HepG2 (cell line): ENCODE measurements around the gene KCNH6. TPM values are rescaled to one million over a fixed set of nuclear protein-coding genes. Genes with fewer than 3 reads are reported as not detected.

Experiments
- AHR ChIP-seq: IDR thresholded peaks from 2 replicates; pipeline ENCODE4 v1.6.1; 2018; ENCODE audit warnings: missing genetic modification reagents, missing compliant biosample characterization
- ATF7 ChIP-seq, 2 experiments: fragments of 450-650 bp in 1 of 2; sonication (generic) in 1 of 2; formaldehyde crosslinking in 1 of 2; IDR thresholded peaks; 2 replicates each; pipeline versions ENCODE4 v1.4.0 to v1.6.1; 2016 to 2020; ENCODE audit warnings: antibody characterized with exemption in 1 of 2, mild to moderate bottlenecking in 1 of 2, missing genetic modification reagents in 1 of 2
- CHD4 ChIP-seq: fragments of 200-600 bp; sonication (generic); IDR thresholded peaks from 2 replicates; pipeline ENCODE4 v1.7.0; 2017; ENCODE audit warnings: mild to moderate bottlenecking, low read length, borderline replicate concordance
- ESRRA ChIP-seq: sonication (generic); formaldehyde crosslinking; IDR thresholded peaks from 2 replicates; pipeline ENCODE4 v1.5.1; 2020; ENCODE audit warnings: mild to moderate bottlenecking, low read depth, missing genetic modification reagents
- GATA4 ChIP-seq: sonication (generic); IDR thresholded peaks from 2 replicates; pipeline ENCODE4 v1.6.1; 2016; ENCODE audit warnings: antibody characterized with exemption, low read depth, borderline replicate concordance
- HHEX ChIP-seq: IDR thresholded peaks from 2 replicates; pipeline ENCODE4 v1.6.1; 2016; ENCODE audit warnings: control low read depth
- HMG20B ChIP-seq: conservative IDR thresholded peaks from 2 replicates; pipeline ENCODE4 v1.6.1; 2016; ENCODE audit warnings: missing genetic modification reagents, missing compliant biosample characterization
- MBNL3 ChIP-seq: fragments of 250-450 bp; sonication (Bioruptor Pico); conservative IDR thresholded peaks from 2 replicates; pipeline ENCODE4 v1.8.0; 2022; ENCODE audit warnings: mild to moderate bottlenecking, inconsistent platforms
- SMYD3 ChIP-seq: sonication (generic); formaldehyde crosslinking; IDR thresholded peaks from 2 replicates; pipeline ENCODE4 v1.8.1; 2023; ENCODE audit warnings: mild to moderate bottlenecking, missing genetic modification reagents
- SNAI1 ChIP-seq: sonication (generic); formaldehyde crosslinking; IDR thresholded peaks from 2 replicates; pipeline ENCODE4 v1.5.0; 2020; ENCODE audit warnings: mild to moderate bottlenecking, missing genetic modification reagents, borderline replicate concordance
- ZBTB1 ChIP-seq: sonication (generic); formaldehyde crosslinking; IDR thresholded peaks from 2 replicates; pipeline ENCODE4 v1.4.0; 2020; ENCODE audit warnings: missing genetic modification reagents, borderline replicate concordance
- ZBTB7B ChIP-seq: sonication (generic); formaldehyde crosslinking; IDR thresholded peaks from 2 replicates; pipeline ENCODE4 v1.4.0; 2020; ENCODE audit warnings: missing genetic modification reagents
- ZNF10 ChIP-seq: sonication (generic); formaldehyde crosslinking; IDR thresholded peaks from 2 replicates; pipeline ENCODE4 v1.4.0; 2020; ENCODE audit warnings: mild to moderate bottlenecking, low read depth, missing genetic modification reagents, borderline replicate concordance
- ZNF234 ChIP-seq: sonication (generic); formaldehyde crosslinking; conservative IDR thresholded peaks from 2 replicates; pipeline ENCODE4 v1.5.1; 2020; ENCODE audit warnings: mild to moderate bottlenecking, missing genetic modification reagents
- polyA plus RNA-seq, 8 experiments: library from polyadenylated mRNA; depleted of rRNA in 3 of 8; stranded (reverse) in 7 of 8; unstranded in 1 of 8; fragments of >200 nt; fragmentation: Illumina TruSeq in 4 of 8; extraction: Trizol in 4 of 8; gene quantifications; 2 replicates each; pipeline versions ENCODE4 v1.2.1 to v1.2.3, GENCODE V29; 2011 to 2016; ENCODE audit warnings: low read depth in 4 of 8, missing spikeins in 1 of 8, mixed read lengths in 1 of 8; ENCODE audit not compliant: insufficient read depth in 1 of 8
- total RNA-seq, 5 experiments: library from RNA; depleted of rRNA; stranded (reverse); fragments of >200 nt; fragmentation: Illumina TruSeq; extraction: Trizol; gene quantifications; 2 replicates each; pipeline ENCODE4 v1.2.3, GENCODE V29; 2016; ENCODE audit warnings: low read depth in 1 of 5
- TF ChIP-seq, protein P1 (sequence below): sonication (generic); formaldehyde crosslinking; IDR thresholded peaks from 2 replicates; pipeline ENCODE4 v1.9.0; 2021; ENCODE audit warnings: missing genetic modification reagents, mild to moderate bottlenecking, borderline replicate concordance
- TF ChIP-seq, protein P2 (sequence below): sonication (generic); formaldehyde crosslinking; IDR thresholded peaks from 2 replicates; pipeline ENCODE4 v1.4.0; 2020; ENCODE audit warnings: missing genetic modification reagents
- TF ChIP-seq, protein P3 (sequence below): sonication (generic); formaldehyde crosslinking; IDR thresholded peaks from 2 replicates; pipeline ENCODE4 v1.9.0; 2021; ENCODE audit warnings: missing genetic modification reagents, borderline replicate concordance
- TF ChIP-seq, protein P4 (sequence below): sonication (generic); formaldehyde crosslinking; IDR thresholded peaks from 2 replicates; pipeline ENCODE4 v1.9.0; 2022; ENCODE audit warnings: low read depth, missing genetic modification reagents
- TF ChIP-seq, protein P5 (sequence below): sonication (generic); formaldehyde crosslinking; IDR thresholded peaks from 2 replicates; pipeline ENCODE4 v1.5.0; 2020; ENCODE audit warnings: missing genetic modification reagents
- TF ChIP-seq, protein P6 (sequence below): IDR thresholded peaks from 2 replicates; pipeline ENCODE4 v1.6.1; 2012; ENCODE audit warnings: low read depth, low read length, improper control_type of control experiment

Gene KCNH6
- total and polyA plus RNA-seq, 2 of the 13 experiments (the other 11 are each of a cell fraction or from before 2014, with no cell fraction given), result 0.05 to 0.18 TPM

DNA sequence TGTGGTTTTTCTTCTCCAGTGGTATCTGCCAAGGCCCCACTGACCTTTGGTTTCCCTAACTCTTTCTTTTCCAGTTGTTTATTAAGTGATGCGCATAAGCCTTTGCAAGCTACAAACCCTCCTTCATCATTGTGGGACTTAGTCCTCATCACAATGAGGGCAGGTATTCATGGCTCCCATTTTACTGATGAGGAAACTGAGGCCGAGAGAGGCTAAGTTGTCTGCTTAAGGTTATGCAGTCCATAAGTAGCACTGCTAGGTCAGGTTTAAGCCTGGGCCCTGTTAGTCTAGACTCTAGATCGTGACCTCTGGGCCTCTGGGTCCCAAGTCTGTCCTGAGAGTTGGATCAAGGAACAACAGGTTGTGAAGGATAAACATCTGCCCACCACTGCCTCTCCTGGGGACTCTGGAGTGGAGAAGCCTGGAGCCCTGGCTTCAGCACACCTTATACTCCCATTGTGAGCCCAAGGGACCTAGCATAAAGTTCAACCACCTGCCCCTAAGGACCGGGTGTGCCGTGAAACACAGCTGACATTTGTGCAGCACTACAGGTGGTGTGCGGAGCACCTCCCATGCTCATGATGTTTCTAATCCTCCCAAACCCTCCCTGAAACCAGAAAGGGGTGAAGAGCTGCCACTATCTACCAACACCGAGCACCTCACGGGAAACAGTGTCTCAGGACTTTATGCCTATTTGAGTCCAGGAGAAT, 5.2 kb upstream of the KCNH6 start (continued):
- TF ChIP-seq HMG20B (CRISPR knock-in tag) (no peak), SMYD3 (CRISPR knock-in tag) (no peak), HHEX (CRISPR knock-in tag) (no peak), ZNF234 (CRISPR knock-in tag) (no peak), ZNF10 (CRISPR knock-in tag) (no peak), AHR (CRISPR knock-in tag) (no peak), ATF7 (IDR thresholded peaks at IDR 0.05) (no peak), ATF7 (CRISPR knock-in tag; IDR thresholded peaks at IDR 0.05) (no peak), ESRRA (no peak), MBNL3 (CRISPR knock-in tag) (no peak), GATA4 (no peak), SNAI1 (CRISPR knock-in tag) (no peak), ZBTB7B (CRISPR knock-in tag) (no peak), CHD4 (no peak), ZBTB1 (no peak)
- TF ChIP-seq, protein P1, sequence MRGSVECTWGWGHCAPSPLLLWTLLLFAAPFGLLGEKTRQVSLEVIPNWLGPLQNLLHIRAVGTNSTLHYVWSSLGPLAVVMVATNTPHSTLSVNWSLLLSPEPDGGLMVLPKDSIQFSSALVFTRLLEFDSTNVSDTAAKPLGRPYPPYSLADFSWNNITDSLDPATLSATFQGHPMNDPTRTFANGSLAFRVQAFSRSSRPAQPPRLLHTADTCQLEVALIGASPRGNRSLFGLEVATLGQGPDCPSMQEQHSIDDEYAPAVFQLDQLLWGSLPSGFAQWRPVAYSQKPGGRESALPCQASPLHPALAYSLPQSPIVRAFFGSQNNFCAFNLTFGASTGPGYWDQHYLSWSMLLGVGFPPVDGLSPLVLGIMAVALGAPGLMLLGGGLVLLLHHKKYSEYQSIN (CRISPR knock-in tag), result no peak
- TF ChIP-seq, protein P2, sequence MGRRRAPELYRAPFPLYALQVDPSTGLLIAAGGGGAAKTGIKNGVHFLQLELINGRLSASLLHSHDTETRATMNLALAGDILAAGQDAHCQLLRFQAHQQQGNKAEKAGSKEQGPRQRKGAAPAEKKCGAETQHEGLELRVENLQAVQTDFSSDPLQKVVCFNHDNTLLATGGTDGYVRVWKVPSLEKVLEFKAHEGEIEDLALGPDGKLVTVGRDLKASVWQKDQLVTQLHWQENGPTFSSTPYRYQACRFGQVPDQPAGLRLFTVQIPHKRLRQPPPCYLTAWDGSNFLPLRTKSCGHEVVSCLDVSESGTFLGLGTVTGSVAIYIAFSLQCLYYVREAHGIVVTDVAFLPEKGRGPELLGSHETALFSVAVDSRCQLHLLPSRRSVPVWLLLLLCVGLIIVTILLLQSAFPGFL (CRISPR knock-in tag), result no peak
- TF ChIP-seq, protein P3, sequence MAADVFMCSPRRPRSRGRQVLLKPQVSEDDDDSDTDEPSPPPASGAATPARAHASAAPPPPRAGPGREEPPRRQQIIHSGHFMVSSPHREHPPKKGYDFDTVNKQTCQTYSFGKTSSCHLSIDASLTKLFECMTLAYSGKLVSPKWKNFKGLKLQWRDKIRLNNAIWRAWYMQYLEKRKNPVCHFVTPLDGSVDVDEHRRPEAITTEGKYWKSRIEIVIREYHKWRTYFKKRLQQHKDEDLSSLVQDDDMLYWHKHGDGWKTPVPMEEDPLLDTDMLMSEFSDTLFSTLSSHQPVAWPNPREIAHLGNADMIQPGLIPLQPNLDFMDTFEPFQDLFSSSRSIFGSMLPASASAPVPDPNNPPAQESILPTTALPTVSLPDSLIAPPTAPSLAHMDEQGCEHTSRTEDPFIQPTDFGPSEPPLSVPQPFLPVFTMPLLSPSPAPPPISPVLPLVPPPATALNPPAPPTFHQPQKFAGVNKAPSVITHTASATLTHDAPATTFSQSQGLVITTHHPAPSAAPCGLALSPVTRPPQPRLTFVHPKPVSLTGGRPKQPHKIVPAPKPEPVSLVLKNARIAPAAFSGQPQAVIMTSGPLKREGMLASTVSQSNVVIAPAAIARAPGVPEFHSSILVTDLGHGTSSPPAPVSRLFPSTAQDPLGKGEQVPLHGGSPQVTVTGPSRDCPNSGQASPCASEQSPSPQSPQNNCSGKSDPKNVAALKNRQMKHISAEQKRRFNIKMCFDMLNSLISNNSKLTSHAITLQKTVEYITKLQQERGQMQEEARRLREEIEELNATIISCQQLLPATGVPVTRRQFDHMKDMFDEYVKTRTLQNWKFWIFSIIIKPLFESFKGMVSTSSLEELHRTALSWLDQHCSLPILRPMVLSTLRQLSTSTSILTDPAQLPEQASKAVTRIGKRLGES (CRISPR knock-in tag), result no peak
- TF ChIP-seq, protein P4, sequence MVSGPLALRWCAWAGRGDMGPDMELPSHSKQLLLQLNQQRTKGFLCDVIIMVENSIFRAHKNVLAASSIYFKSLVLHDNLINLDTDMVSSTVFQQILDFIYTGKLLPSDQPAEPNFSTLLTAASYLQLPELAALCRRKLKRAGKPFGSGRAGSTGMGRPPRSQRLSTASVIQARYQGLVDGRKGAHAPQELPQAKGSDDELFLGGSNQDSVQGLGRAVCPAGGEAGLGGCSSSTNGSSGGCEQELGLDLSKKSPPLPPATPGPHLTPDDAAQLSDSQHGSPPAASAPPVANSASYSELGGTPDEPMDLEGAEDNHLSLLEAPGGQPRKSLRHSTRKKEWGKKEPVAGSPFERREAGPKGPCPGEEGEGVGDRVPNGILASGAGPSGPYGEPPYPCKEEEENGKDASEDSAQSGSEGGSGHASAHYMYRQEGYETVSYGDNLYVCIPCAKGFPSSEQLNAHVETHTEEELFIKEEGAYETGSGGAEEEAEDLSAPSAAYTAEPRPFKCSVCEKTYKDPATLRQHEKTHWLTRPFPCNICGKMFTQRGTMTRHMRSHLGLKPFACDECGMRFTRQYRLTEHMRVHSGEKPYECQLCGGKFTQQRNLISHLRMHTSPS (CRISPR knock-in tag), result no peak
- TF ChIP-seq, protein P5, sequence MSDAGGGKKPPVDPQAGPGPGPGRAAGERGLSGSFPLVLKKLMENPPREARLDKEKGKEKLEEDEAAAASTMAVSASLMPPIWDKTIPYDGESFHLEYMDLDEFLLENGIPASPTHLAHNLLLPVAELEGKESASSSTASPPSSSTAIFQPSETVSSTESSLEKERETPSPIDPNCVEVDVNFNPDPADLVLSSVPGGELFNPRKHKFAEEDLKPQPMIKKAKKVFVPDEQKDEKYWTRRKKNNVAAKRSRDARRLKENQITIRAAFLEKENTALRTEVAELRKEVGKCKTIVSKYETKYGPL, result no peak
- TF ChIP-seq, protein P6, sequence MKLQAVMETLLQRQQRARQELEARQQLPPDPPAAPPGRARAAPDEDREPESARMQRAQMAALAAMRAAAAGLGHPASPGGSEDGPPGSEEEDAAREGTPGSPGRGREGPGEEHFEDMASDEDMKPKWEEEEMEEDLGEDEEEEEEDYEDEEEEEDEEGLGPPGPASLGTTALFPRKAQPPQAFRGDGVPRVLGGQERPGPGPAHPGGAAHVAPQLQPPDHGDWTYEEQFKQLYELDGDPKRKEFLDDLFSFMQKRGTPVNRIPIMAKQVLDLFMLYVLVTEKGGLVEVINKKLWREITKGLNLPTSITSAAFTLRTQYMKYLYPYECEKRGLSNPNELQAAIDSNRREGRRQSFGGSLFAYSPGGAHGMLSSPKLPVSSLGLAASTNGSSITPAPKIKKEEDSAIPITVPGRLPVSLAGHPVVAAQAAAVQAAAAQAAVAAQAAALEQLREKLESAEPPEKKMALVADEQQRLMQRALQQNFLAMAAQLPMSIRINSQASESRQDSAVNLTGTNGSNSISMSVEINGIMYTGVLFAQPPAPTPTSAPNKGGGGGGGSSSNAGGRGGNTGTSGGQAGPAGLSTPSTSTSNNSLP, result no peak
